Measurements from ENCODE around the gene CTSD.

Gene CTSD

DNA sequence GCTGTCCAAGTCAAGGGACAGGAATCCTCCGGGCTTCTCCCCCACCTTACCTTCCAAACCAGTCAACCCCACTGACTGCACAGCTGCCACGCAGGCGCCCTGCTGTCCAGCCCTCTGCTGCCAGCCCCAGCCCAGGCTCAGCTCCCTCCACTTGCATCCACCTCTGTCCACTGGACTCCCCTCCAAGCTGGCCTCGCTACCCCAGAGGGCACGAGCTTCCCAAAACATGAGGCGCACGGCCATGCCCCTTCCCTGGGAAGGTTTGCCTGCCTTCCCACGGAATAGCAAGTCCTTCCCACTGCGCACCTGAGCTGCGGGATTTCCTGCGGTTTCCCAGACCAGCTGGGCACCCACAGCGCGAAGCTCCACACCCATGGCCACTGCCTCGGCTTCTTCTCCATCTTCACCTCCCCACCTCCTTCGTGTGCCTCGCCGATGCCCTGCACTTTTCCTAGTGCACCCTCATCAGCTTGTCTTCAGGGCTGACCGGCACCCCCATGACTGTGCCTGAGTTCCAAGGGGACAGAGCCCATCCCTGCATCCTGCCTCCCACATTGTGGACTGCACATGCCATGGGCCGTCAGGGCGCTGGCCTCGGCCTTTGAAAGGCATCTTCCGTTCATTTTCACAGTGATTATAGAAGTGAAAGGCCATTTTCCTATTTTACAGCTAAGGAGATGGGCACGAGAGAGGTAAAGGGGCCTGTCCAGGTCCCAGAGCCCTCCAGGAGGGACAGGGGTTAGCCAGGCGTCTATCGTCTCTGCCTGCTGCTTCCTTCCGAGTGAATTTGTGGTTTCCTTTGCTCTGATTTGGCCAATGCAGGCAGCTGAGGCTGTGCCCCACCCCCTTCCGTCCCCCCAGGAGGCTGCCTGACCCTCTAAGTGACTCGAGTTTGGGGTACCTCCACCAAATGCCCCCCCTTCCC, 29.7 kb downstream of the CTSD start:
- H3K23ac ChIP-seq (ENCODE audit: low read length): no peak overlapping the region
- H4K12ac ChIP-seq (ENCODE audit: low read depth, low read length): no peak overlapping the region
- H3K9ac ChIP-seq (ENCODE audit: low read length): no peak overlapping the region

DNA sequence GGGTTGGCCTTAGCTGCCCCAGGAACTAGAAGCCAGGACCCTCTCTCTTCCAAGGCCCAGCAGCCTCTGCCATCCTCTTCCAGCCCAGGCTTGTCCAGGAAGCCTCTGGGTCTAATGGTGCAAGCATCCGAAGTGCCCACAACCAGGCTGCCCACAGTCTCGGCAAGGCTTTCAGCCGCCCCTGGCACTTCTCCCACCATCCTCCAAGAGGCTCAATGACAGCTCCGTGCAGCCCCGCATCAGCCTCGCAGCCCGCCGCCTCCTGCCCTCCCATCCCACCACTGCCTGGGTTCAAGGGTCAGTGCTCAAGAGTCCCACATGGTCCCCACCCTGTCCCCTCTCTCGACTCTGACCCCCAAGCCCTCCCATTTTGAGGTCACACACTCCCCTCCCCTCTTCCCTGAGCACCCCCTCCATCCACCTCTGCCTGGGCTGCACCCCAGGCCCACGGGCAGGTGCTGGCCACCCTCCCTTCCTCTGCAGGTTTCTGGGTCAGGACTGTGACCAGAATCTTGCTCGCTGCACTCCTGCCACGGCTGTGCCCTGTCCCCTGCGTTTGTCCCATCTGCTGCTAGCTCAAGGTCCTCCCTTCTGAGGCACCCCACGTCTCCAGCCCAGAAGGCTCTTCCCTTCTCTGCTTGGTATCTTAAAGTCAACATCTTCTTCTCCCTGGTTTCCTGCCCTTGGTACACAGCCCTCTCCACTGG, 30.6 kb downstream of the CTSD start:
- no CpG with 5 or more reads among the region's 14 CpGs for WGBS (ENCODE audit: extremely low coverage, insufficient coverage, insufficient read length)
- Histone ChIP-seq H3K14ac (ENCODE audit: low read length) (no peak overlapping the region), H4K12ac (ENCODE audit: low read depth, low read length) (no peak overlapping the region), H3K36me3 (ENCODE audit: control insufficient read depth in 1 of 2, insufficient read depth in 2 of 2, low read length in 2 of 2) (no peaks in the 10 kb centered on the region), H4K91ac (ENCODE audit: low read depth, low read length) (no peak overlapping the region), H2BK12ac (ENCODE audit: low read length) (no peak overlapping the region), H2AFZ (ENCODE audit: insufficient read depth, low read length, poor library complexity) (no peak overlapping the region), H3K4me1 (ENCODE audit: control insufficient read depth in 1 of 2, insufficient read depth in 2 of 2, low read length in 2 of 2) (no peaks in the 10 kb centered on the region), H3K27ac (ENCODE audit: low read depth, low read length) (no peak overlapping the region), H3K23ac (ENCODE audit: low read length) (no peak overlapping the region), H3K9ac (ENCODE audit: low read length) (no peak overlapping the region), H3K4me2 (ENCODE audit: low read length) (no peak overlapping the region), H4K8ac (ENCODE audit: low read depth, low read length) (no peak overlapping the region), H3K18ac (ENCODE audit: low read length) (no peak overlapping the region), H3K79me1 (ENCODE audit: low read length) (no peaks in the 10 kb centered on the region), H3K4me3 (ENCODE audit: low read depth, low read length) (no peak overlapping the region), H3K4ac (ENCODE audit: low read depth, low read length) (no peak overlapping the region), H3K27me3 (ENCODE audit: insufficient read depth, low read length) (no peaks in the 10 kb centered on the region), H2BK5ac (ENCODE audit: low read depth, low read length, poor library complexity) (no peak overlapping the region), H2BK120ac (ENCODE audit: insufficient read depth, low read length, poor library complexity) (no peak overlapping the region), H3K79me2 (ENCODE audit: control insufficient read depth, insufficient read depth, low read length, poor library complexity) (no peaks in the 10 kb centered on the region), H2AK5ac (ENCODE audit: low read length) (no peak overlapping the region), H3K9me3 (ENCODE audit: insufficient read depth, low read depth, low read length) (peaks cover 23% of the 10 kb centered on the region)
- DNase-seq: no peak

More for the DNA sequence above, 29.7 kb downstream of the CTSD start:
- no peak overlapping the region for H3K4ac ChIP-seq (ENCODE audit: low read depth, low read length)
- no peak overlapping the region for H2AK5ac ChIP-seq (ENCODE audit: low read length)
- H3K4me2 ChIP-seq (ENCODE audit: low read length): no peak overlapping the region
- no peak overlapping the region for H4K91ac ChIP-seq (ENCODE audit: low read depth, low read length)
- H4K8ac ChIP-seq (ENCODE audit: low read depth, low read length): no peak overlapping the region
- H3K27me3 ChIP-seq (ENCODE audit: insufficient read depth, low read length): no peaks in the 10 kb centered on the region
- H3K79me2 ChIP-seq (ENCODE audit: control insufficient read depth, insufficient read depth, low read length, poor library complexity): no peaks in the 10 kb centered on the region
- no peak overlapping the region for H2AFZ ChIP-seq (ENCODE audit: insufficient read depth, low read length, poor library complexity)
- no peaks in the 10 kb centered on the region for H3K36me3 ChIP-seq (ENCODE audit: control insufficient read depth in 1 of 2, insufficient read depth in 2 of 2, low read length in 2 of 2)
- H3K79me1 ChIP-seq (ENCODE audit: low read length): no peaks in the 10 kb centered on the region
- H3K9me3 ChIP-seq (ENCODE audit: insufficient read depth, low read depth, low read length): peaks cover 24% of the 10 kb centered on the region
- H3K4me1 ChIP-seq (ENCODE audit: control insufficient read depth in 1 of 2, insufficient read depth in 2 of 2, low read length in 2 of 2): no peaks in the 10 kb centered on the region
- no peak for DNase-seq
- H2BK5ac ChIP-seq (ENCODE audit: low read depth, low read length, poor library complexity): no peak overlapping the region
- H2BK12ac ChIP-seq (ENCODE audit: low read length): no peak overlapping the region
- H3K27ac ChIP-seq (ENCODE audit: low read depth, low read length): no peak overlapping the region
- no peak overlapping the region for H3K14ac ChIP-seq (ENCODE audit: low read length)
- no peak overlapping the region for H3K18ac ChIP-seq (ENCODE audit: low read length)
- H2BK120ac ChIP-seq (ENCODE audit: insufficient read depth, low read length, poor library complexity): no peak overlapping the region
- H3K4me3 ChIP-seq (ENCODE audit: low read depth, low read length): no peak overlapping the region
- no CpG with 5 or more reads among the region's 28 CpGs for WGBS (ENCODE audit: extremely low coverage, insufficient coverage, insufficient read length)

DNA sequence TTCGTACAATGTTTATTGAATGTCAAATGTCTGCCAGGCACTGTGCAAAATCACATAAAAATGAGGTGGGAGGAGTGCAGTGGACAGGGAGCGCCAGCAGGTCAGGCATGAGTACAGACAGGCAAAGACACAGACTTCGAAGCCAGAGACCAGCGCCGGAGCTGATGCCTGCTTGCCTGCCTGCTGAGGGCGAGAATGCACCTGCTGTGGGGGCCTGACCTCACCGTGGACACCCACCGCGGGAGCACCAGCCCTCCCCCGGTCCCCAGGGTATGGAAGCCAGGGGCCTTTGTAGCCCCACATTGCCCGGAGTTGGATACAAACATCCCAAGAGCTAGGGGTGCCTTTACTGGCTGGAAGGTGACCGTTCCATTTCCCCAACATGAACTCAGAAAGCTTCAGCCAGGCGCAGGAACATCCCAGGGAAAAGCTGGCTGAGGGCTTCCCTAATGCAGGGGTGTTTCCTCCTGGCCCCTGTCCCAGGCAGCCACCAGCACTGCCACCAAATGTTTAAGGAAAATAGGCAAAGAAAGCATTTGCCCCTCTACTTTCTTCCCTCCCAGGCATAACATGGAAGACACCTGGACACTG, 31.2 kb downstream of the CTSD start:
- Histone ChIP-seq H3K9ac (ENCODE audit: low read length) (no peak overlapping the region), H3K4ac (ENCODE audit: low read depth, low read length) (no peak overlapping the region), H3K27ac (ENCODE audit: low read depth, low read length) (no peak overlapping the region), H2AK5ac (ENCODE audit: low read length) (no peak overlapping the region), H2BK120ac (ENCODE audit: insufficient read depth, low read length, poor library complexity) (no peak overlapping the region), H2AFZ (ENCODE audit: insufficient read depth, low read length, poor library complexity) (no peak overlapping the region), H3K79me2 (ENCODE audit: control insufficient read depth, insufficient read depth, low read length, poor library complexity) (no peaks in the 10 kb centered on the region), H2BK12ac (ENCODE audit: low read length) (no peak overlapping the region), H3K18ac (ENCODE audit: low read length) (no peak overlapping the region), H4K91ac (ENCODE audit: low read depth, low read length) (no peak overlapping the region), H3K79me1 (ENCODE audit: low read length) (no peaks in the 10 kb centered on the region), H2BK5ac (ENCODE audit: low read depth, low read length, poor library complexity) (no peak overlapping the region), H3K23ac (ENCODE audit: low read length) (no peak overlapping the region), H3K36me3 (ENCODE audit: control insufficient read depth in 1 of 2, insufficient read depth in 2 of 2, low read length in 2 of 2) (no peaks in the 10 kb centered on the region), H4K12ac (ENCODE audit: low read depth, low read length) (no peak overlapping the region), H3K9me3 (ENCODE audit: insufficient read depth, low read depth, low read length) (peaks cover 23% of the 10 kb centered on the region), H3K27me3 (ENCODE audit: insufficient read depth, low read length) (no peaks in the 10 kb centered on the region), H3K14ac (ENCODE audit: low read length) (no peak overlapping the region), H3K4me3 (ENCODE audit: low read depth, low read length) (no peak overlapping the region), H4K8ac (ENCODE audit: low read depth, low read length) (no peak overlapping the region), H3K4me1 (ENCODE audit: control insufficient read depth in 1 of 2, insufficient read depth in 2 of 2, low read length in 2 of 2) (no peaks in the 10 kb centered on the region), H3K4me2 (ENCODE audit: low read length) (no peak overlapping the region)
- no CpG with 5 or more reads among the region's 13 CpGs for WGBS (ENCODE audit: extremely low coverage, insufficient coverage, insufficient read length)
- no peak for DNase-seq

GRCh38 chr11:1731451-1732059, 32.2 kb downstream of the CTSD start:
- H3K18ac ChIP-seq (ENCODE audit: low read length): no peak overlapping the region
- peaks cover 18% of the 10 kb centered on the region for H3K9me3 ChIP-seq (ENCODE audit: insufficient read depth, low read depth, low read length)
- H3K4me1 ChIP-seq (ENCODE audit: control insufficient read depth in 1 of 2, insufficient read depth in 2 of 2, low read length in 2 of 2): no peaks in the 10 kb centered on the region
- H4K91ac ChIP-seq (ENCODE audit: low read depth, low read length): no peak overlapping the region
- no peak overlapping the region for H2BK12ac ChIP-seq (ENCODE audit: low read length)
- no peak overlapping the region for H4K8ac ChIP-seq (ENCODE audit: low read depth, low read length)
- peak overlapping the region; percentile 11 for H3K23ac ChIP-seq (ENCODE audit: low read length)
- no peak overlapping the region for H3K14ac ChIP-seq (ENCODE audit: low read length)
- H2BK5ac ChIP-seq (ENCODE audit: low read depth, low read length, poor library complexity): no peak overlapping the region
- peak overlapping the region; percentile 11 for H3K4me3 ChIP-seq (ENCODE audit: low read depth, low read length)
- H3K27ac ChIP-seq (ENCODE audit: low read depth, low read length): no peak overlapping the region
- H3K9ac ChIP-seq (ENCODE audit: low read length): no peak overlapping the region
- H2BK120ac ChIP-seq (ENCODE audit: insufficient read depth, low read length, poor library complexity): no peak overlapping the region
- H4K12ac ChIP-seq (ENCODE audit: low read depth, low read length): no peak overlapping the region
- no peak overlapping the region for H2AK5ac ChIP-seq (ENCODE audit: low read length)
- no peaks in the 10 kb centered on the region for H3K36me3 ChIP-seq (ENCODE audit: control insufficient read depth in 1 of 2, insufficient read depth in 2 of 2, low read length in 2 of 2)
- DNase-seq: no peak
- WGBS (ENCODE audit: extremely low coverage, insufficient coverage, insufficient read length): no CpG with 5 or more reads among the region's 5 CpGs
- no peaks in the 10 kb centered on the region for H3K79me2 ChIP-seq (ENCODE audit: control insufficient read depth, insufficient read depth, low read length, poor library complexity)
- H3K4ac ChIP-seq (ENCODE audit: low read depth, low read length): no peak overlapping the region
- no peak overlapping the region for H2AFZ ChIP-seq (ENCODE audit: insufficient read depth, low read length, poor library complexity)
- H3K27me3 ChIP-seq (ENCODE audit: insufficient read depth, low read length): no peaks in the 10 kb centered on the region
- no peaks in the 10 kb centered on the region for H3K79me1 ChIP-seq (ENCODE audit: low read length)
- H3K4me2 ChIP-seq (ENCODE audit: low read length): no peak overlapping the region
